ENCODE measurements around the gene FAM110C.

DNA sequence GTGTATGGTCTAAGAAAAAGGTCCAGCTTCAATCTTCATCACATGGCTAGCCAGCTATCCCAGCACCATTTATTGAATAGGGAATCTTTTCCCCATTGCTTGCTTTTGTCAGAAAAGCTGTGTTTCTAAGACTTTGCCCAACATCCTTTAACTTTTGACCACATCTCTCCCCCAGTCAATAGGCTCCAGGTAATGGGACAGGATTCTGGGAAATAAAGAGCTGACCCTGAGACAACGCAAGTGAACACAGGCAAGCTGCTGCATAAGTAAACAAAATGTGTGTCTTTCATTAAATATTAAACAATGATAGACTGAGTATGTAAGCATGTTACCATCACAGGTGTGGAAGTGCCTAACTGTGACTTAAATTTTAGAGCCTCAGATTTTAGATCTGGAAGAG, 23.0 kb downstream of the FAM110C start:
- TF ChIP-seq POLR2A (IDR thresholded peaks at IDR 0.05; ENCODE audit: low read depth, low read length) (no peak), POLR2AphosphoS5 (IDR thresholded peaks at IDR 0.05; ENCODE audit: low read depth, low read length) (no peak)
